ENCODE results near the gene AEBP2.

The AEBP2 gene

DNA sequence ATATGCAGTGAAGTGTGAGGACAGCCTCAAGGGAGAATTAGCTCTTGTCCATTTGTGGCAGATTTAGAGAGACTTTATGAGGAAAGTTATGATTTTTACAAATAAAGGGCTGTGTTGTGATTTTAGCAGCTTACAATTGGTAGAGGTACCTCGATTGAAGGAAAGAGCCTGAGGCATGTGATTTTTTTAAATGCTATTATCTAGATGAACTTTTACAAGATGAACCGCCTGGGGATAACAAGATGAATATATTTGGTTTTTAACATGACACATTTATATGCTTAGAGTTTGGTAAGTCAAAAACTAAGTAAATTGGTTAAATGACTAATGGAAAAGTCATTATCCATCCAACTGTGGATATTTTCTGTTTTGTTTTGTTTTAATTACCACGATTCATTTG lies 52.6 kb downstream of the AEBP2 start:
- Histone ChIP-seq H3K27me3 (ENCODE audit: insufficient read depth, low read length) (no peaks in the 10 kb centered on the region), H3K79me2 (ENCODE audit: insufficient read depth, low read length) (peaks cover 31% of the 10 kb centered on the region), H3K4me2 (ENCODE audit: low read length) (no peak overlapping the region), H3K9me2 (ENCODE audit: low read depth, low read length) (no peaks in the 10 kb centered on the region), H4K20me1 (ENCODE audit: insufficient read depth, low read length) (no peaks in the 10 kb centered on the region), H3K9ac (ENCODE audit: low read length) (no peak overlapping the region), H3K4me3 (ENCODE audit: low read depth, low read length, poor library complexity, severe bottlenecking) (no peak overlapping the region), H3F3A (ENCODE audit: insufficient read depth, low read length) (no peaks in the 10 kb centered on the region), H2AFZ (ENCODE audit: low read length) (no peak overlapping the region), H3K9me3 (ENCODE audit: low read length) (no peaks in the 10 kb centered on the region), H3K4me1 (ENCODE audit: insufficient read depth, low read length, severe bottlenecking) (no peaks in the 10 kb centered on the region), H3K27ac (ENCODE audit: low read depth, low read length, poor library complexity, severe bottlenecking) (no peak overlapping the region), H3K36me3 (ENCODE audit: insufficient read depth, low read length) (peaks cover 66% of the 10 kb centered on the region)
- TF ChIP-seq, protein P1, sequence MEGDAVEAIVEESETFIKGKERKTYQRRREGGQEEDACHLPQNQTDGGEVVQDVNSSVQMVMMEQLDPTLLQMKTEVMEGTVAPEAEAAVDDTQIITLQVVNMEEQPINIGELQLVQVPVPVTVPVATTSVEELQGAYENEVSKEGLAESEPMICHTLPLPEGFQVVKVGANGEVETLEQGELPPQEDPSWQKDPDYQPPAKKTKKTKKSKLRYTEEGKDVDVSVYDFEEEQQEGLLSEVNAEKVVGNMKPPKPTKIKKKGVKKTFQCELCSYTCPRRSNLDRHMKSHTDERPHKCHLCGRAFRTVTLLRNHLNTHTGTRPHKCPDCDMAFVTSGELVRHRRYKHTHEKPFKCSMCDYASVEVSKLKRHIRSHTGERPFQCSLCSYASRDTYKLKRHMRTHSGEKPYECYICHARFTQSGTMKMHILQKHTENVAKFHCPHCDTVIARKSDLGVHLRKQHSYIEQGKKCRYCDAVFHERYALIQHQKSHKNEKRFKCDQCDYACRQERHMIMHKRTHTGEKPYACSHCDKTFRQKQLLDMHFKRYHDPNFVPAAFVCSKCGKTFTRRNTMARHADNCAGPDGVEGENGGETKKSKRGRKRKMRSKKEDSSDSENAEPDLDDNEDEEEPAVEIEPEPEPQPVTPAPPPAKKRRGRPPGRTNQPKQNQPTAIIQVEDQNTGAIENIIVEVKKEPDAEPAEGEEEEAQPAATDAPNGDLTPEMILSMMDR (IDR thresholded peaks at IDR 0.05; ENCODE audit: low read length) = no peak
- TF ChIP-seq EZH2 (IDR thresholded peaks at IDR 0.05; ENCODE audit: borderline replicate concordance, low read length) = no peak

DNA sequence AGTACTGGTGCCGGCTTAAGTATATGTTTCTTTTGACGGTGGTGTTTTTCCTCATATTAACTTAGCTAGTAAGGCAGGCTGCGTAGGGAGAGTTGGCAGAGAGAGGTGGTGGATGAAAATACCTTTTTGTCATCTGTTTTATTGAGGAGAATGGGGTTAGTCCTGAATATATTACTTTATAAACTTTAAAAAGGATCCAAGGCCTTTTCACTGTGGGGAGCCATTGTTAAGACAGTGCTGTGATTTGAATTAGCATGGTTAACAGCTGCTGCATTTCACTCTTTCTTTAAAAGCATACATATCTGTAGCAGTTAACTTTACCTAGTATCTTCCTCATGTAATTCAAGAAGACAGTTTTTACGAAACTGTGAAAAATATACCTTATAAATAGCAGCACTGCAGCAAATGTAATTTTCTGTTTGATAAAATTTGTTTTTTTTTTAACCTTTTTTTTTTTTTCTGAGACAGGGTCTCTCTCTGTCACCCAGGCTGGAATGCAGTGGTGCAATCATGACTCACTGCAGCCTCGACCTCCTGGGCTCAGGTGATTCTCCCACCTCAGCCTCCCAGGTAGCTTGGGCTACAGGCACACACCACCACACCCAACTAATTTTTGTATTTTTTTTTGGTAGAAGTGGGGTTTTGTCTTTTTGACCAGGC lies 57.1 kb downstream of the AEBP2 start:
- H3K9me3 ChIP-seq (ENCODE audit: low read length) = no peaks in the 10 kb centered on the region
- H2AFZ ChIP-seq (ENCODE audit: low read length) = no peak overlapping the region
- no peak for TF ChIP-seq EZH2 (IDR thresholded peaks at IDR 0.05; ENCODE audit: borderline replicate concordance, low read length)
- TF ChIP-seq, protein P1 (IDR thresholded peaks at IDR 0.05; ENCODE audit: low read length) = no peak
- no peak overlapping the region for H3K9ac ChIP-seq (ENCODE audit: low read length)
- H3K27ac ChIP-seq (ENCODE audit: low read depth, low read length, poor library complexity, severe bottlenecking) = no peak overlapping the region
- no peak overlapping the region for H3K4me2 ChIP-seq (ENCODE audit: low read length)
- H3F3A ChIP-seq (ENCODE audit: insufficient read depth, low read length) = no peaks in the 10 kb centered on the region
- H3K27me3 ChIP-seq (ENCODE audit: insufficient read depth, low read length) = no peaks in the 10 kb centered on the region
- H4K20me1 ChIP-seq (ENCODE audit: insufficient read depth, low read length) = no peaks in the 10 kb centered on the region
- H3K36me3 ChIP-seq (ENCODE audit: insufficient read depth, low read length) = peaks cover 85% of the 10 kb centered on the region
- H3K4me3 ChIP-seq (ENCODE audit: low read depth, low read length, poor library complexity, severe bottlenecking) = no peak overlapping the region
- no peaks in the 10 kb centered on the region; the same call in 1 of the 2 replicates for H3K79me2 ChIP-seq (ENCODE audit: insufficient read depth, low read length)
- no peaks in the 10 kb centered on the region for H3K4me1 ChIP-seq (ENCODE audit: insufficient read depth, low read length, severe bottlenecking)
- no peaks in the 10 kb centered on the region for H3K9me2 ChIP-seq (ENCODE audit: low read depth, low read length)

DNA sequence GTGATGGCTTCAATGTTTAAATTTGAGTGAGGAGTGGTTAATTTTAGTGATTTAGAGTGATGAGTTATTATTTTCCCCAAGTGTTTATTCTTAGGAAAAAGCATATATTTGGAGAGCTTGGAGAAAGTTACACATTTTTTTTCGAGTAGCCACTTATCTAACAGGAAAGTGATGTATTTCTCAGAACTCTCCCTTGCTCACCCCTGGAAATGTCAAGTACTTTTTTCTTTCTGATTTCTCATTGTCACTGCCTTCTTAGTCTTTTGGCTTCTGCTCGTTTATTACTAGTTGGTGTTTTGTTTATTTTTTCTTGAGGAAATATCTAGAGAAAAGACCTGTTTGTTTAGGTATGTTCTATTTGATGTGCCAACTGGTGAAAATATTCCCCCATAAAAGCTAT lies 58.8 kb downstream of the AEBP2 start:
- H3K36me3 ChIP-seq (ENCODE audit: insufficient read depth, low read length) = peaks cover 88% of the 10 kb centered on the region

More for the DNA sequence above, 58.8 kb downstream of the AEBP2 start:
- Histone ChIP-seq H3K4me2 (ENCODE audit: low read length) (no peak overlapping the region), H3K9ac (ENCODE audit: low read length) (no peak overlapping the region), H3F3A (ENCODE audit: insufficient read depth, low read length) (no peaks in the 10 kb centered on the region), H3K9me2 (ENCODE audit: low read depth, low read length) (no peaks in the 10 kb centered on the region), H3K4me1 (ENCODE audit: insufficient read depth, low read length, severe bottlenecking) (no peaks in the 10 kb centered on the region), H3K27ac (ENCODE audit: low read depth, low read length, poor library complexity, severe bottlenecking) (no peak overlapping the region), H4K20me1 (ENCODE audit: insufficient read depth, low read length) (no peaks in the 10 kb centered on the region), H2AFZ (ENCODE audit: low read length) (no peak overlapping the region), H3K27me3 (ENCODE audit: insufficient read depth, low read length) (no peaks in the 10 kb centered on the region), H3K79me2 (ENCODE audit: insufficient read depth, low read length) (no peaks in the 10 kb centered on the region), H3K4me3 (ENCODE audit: low read depth, low read length, poor library complexity, severe bottlenecking) (no peak overlapping the region), H3K9me3 (ENCODE audit: low read length) (no peaks in the 10 kb centered on the region)
- TF ChIP-seq, protein P1 (IDR thresholded peaks at IDR 0.05; ENCODE audit: low read length) = no peak
- no peak for TF ChIP-seq EZH2 (IDR thresholded peaks at IDR 0.05; ENCODE audit: borderline replicate concordance, low read length)
